Embryonic facial prominence (tissue), 1 donor: ENCODE results near the gene ZNF613.
"Not testable (repeated sequence)": the region's sequence is repeated elsewhere in the genome, so short reads cannot be mapped to it uniquely, and the experiment has no call there.

Experiments used
- DNase-seq: peaks from one replicate; pipeline ENCODE4 v3.0.0-alpha.2; 2016; ENCODE audit errors: extremely low spot score

Gene ZNF613

GRCh38 chr19:51926784-51927741 lies at the start of gene ZNF613:
TSS of gene ZNF613 (plus strand) at chr19:51927472. CDS start at chr19:51936221, 8,749 bp downstream.
- DNase-seq: peak; percentile 92

DNA sequence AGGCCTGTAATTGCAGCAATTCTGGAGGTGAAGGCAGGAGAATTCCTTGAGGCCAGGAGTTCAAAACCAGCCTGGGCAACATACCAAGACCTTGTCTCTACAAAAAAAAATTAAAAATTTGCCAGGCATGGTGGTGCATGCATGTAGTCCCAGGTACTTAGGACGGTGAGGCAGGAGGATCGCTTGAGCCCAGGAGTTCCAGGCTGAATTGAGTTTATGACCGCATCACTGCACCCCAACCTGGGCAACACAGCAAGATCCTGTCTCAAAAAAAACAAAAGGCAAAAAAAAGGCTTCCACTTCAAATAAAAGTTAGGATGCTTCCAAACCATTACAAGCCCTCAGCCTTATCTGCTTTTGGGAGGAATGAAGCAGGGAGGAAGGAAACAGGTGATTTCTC lies 44.8 kb upstream of the ZNF613 start:
- DNase-seq: no peak

- no peak for DNase-seq
Observed at GRCh38 chr19:51884713-51885112, 42.6 kb upstream of the ZNF613 start.

DNA sequence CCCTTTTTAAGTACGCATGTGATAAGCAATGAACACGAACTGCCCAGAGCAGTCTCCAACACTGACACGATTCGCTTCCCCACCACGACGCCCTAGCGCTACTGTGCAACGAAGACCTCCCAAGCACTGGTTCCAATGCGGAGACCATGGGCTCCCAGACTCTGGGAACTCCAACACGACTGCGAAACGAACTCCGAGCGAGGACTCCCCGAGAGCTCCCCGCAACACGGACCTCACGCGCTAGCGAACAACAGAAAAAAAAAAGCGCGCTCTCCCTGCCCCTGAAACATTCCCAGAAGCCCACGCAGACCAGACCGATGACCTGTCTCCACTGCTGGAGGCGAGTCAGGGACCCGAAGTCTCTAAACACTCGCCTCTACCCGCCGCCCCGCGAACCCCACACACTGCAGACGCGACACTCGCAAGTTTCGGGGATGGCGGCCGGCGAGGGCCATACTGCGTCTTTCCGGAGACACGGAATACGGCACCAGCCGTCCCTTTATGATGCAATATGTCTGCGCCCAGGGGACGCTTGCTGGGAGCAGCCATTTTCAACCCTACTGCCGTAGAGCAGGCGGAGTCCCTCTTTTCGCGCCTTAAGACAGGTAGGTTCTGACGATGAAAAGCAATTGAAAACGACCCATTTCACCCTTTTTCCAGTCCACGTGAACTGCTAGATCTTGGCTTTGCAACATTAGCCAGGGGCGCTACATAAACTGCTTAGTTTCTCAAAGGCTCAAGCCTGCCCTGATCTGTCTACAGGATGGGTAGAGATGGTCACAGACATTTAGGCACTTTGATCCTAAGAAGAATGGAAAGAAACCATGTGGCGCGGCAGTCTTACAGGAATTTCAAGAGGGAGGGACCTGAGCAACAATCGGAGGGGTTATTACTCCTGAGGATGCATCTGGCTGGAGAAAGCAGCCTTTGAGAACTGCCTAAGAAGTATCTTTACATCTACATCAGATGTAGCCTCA lies 39.5 kb upstream of the ZNF613 start, which contains the start of gene ZNF577:
ZNF577 (minus strand) TSS at position 430 of the 977 bp plus-strand sequence. CDS start 7,569 bp downstream, outside the sequence.
- peak; percentile 85 for DNase-seq

- no peak for DNase-seq
Observed at GRCh38 chr19:51889934-51890333, 37.3 kb upstream of the ZNF613 start.

GRCh38 chr19:51891193-51891747 lies 36.0 kb upstream of the ZNF613 start:
- DNase-seq: no peak

GRCh38 chr19:51901860-51902259 lies 25.4 kb upstream of the ZNF613 start:
- DNase-seq: no peak

GRCh38 chr19:51903192-51903591 lies 24.1 kb upstream of the ZNF613 start:
- DNase-seq: no peak

DNA sequence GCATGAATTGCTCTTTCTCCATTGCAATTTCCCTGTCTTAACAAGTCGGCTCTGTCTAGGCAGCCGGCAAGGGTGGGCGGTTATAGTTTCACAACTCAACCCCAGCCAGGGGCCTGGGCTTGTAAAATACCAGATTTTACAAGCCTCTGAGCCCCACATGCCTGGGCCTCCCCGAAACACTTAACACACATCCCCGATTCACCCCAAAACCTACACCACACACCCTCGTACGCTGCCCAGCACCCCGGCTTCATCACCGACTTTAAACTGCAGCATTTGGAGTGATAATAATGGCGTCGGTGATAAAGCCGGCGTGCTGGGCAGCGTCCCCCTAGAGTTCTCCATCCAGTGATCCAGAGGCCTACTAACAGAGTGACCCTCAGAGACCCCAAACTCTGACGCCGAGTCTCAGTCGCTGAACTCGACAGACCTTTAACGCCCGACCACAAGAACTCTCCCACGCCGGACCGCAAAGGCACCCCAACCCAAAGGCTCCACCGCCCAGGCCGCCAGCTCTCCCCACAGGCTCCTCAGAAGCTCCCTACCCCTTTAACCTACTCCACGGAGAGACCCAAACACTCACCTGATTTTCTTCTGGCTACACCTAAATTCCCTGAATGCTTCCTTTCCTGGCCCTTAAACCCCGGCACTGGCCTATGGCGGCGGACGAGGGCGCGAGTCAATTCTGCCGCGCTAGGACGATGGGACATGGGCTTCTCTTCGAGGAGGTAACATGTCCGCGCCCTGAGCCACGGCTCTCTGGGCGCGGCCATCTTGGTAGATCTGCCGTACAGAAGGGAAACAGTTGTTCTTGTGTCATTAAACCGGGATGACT lies 22.7 kb upstream of the ZNF613 start, which contains the start of gene ZNF649:
ZNF649 (minus strand) TSS at position 687 of the 835 bp plus-strand sequence. CDS start 4,910 bp downstream, outside the sequence.
- DNase-seq: peak; percentile 60

DNA sequence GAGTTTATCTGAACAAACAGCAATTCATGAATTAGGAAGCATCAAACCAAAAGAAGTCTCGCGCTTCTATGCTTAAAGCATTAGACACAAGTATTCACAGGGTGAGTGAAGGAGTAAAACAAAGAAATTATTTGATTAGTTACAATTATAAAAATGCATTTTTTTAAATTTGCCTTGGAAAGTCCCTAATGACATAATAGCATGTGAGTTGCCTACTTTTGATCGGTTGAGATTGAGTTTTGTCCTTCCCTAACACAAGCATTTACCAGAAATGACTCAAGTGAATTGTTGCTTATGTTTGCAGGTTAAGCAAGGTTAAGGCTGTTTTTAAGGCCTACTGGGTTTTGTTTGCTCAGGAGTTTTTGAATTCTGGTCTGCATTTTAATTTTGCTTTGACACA lies 22.1 kb upstream of the ZNF613 start:
- no peak for DNase-seq

- not testable (repeated sequence) for DNase-seq
Observed at GRCh38 chr19:51905639-51906038, 21.6 kb upstream of the ZNF613 start.

- not testable (repeated sequence) for DNase-seq
Observed at GRCh38 chr19:51906108-51906507, 21.2 kb upstream of the ZNF613 start.

- DNase-seq: not testable (repeated sequence)
Observed at GRCh38 chr19:51907981-51908380, 19.3 kb upstream of the ZNF613 start.

GRCh38 chr19:51915324-51915867 lies 11.9 kb upstream of the ZNF613 start:
- DNase-seq: no peak

- DNase-seq: no peak
Observed at GRCh38 chr19:51916167-51916566, 11.1 kb upstream of the ZNF613 start.

DNA sequence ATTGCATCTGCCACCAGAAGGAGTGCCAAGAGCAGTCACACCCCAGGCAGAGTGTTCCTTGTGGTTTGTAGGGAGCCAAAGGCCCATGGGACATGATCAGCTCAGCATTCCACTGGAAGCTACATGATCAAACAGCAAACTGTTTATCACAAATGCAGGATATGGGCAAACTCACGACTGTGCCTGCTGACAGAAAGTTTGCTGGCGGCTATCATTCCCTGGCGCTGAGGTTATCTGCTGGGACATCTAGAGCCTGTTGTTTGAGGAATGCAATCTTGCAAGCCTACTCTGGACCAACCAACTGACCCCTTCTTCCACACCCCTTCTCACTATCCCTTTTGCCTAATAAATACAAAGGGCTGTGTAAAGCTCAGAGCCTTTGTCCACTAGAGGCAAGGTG lies 7.7 kb upstream of the ZNF613 start:
- no peak for DNase-seq

- no peak for DNase-seq
Observed at GRCh38 chr19:51921949-51922348, 5.3 kb upstream of the ZNF613 start.

- DNase-seq: no peak
Observed at GRCh38 chr19:51926426-51926783, 867 bp upstream of the ZNF613 start.

DNA sequence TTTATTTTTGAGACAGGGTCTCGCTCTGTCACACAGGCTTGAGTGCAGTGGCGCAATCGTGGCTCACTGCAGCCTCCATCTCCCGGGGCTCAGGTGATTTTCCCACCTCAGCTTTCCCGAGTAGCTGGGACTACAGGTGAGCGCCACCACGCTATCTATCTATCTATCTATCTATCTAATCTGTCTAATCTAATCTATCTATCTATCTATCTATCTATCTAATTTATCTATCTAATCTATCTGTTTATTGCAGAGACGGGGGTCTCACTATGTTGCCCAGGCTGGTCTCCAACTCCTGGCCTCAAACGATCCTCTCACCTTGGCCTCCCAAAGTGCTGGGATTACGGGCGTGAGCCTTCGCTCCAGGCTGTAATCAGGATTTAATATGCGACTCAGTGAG lies 587 bp downstream of the ZNF613 start:
- no peak for DNase-seq

DNA sequence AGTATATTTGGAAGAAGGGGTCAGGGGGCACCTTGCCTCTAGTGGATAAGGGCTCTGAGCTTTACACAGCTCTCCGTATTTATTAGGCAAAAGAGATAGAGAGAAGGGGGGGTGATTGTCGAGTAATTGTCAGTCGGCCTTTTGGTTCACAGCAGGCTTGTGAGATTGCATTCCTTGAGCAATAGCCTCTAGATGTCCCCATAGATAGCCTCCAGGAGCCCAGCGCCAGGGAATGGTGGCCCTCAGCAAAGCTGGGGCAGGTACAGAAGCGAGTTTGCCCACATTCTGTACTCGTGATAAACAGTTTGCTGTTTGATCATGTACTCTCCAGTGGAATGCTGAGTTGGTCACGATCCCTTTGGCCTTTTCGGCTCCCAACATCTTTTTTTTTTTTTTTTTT lies 4.6 kb downstream of the ZNF613 start:
- no peak for DNase-seq
